CD14-positive monocyte (primary cell): ENCODE data around the gene ZNF536. TPM values are rescaled to one million over a fixed set of nuclear protein-coding genes. Genes with fewer than 3 reads are reported as not detected.
"Not testable (repeated sequence)": the region's sequence is repeated elsewhere in the genome, so short reads cannot be mapped to it uniquely, and the experiment has no call there.

ENCODE experiments used
- DNase-seq, 3 donors: peaks; one replicate each; pipeline ENCODE4 v3.0.0-alpha.2; 2011 to 2022
- H2AFZ ChIP-seq: 2 replicates; pipeline ENCODE4 v1.6.0; 2012; ENCODE audit warnings: mild to moderate bottlenecking, low read depth, low read length, inconsistent platforms; ENCODE audit not compliant: insufficient read depth, poor library complexity, severe bottlenecking
- H3K27ac ChIP-seq, 2 donors: 1 replicate in 1 of 2; 2 replicates in 1 of 2; pipeline ENCODE4 v1.5.1; 2012 to 2013; ENCODE audit warnings: low read length in 2 of 2, control low read depth in 1 of 2, inconsistent platforms in 1 of 2, low read depth in 1 of 2, mild to moderate bottlenecking in 1 of 2
- H3K27me3 ChIP-seq, 2 donors: one replicate each; pipeline versions ENCODE4 v1.6.0 to v1.6.1; 2011 to 2013; ENCODE audit warnings: low read length in 2 of 2; ENCODE audit not compliant: control insufficient read depth in 2 of 2, insufficient read depth in 2 of 2
- H3K36me3 ChIP-seq, 2 donors: replicated peaks in 1 of 2; 1 replicate in 1 of 2; 2 replicates in 1 of 2; pipeline versions ENCODE4 v1.5.1 to v1.6.1; 2012 to 2013; ENCODE audit warnings: low read length in 2 of 2, control low read depth in 1 of 2, inconsistent platforms in 1 of 2, mild to moderate bottlenecking in 1 of 2; ENCODE audit not compliant: insufficient read depth in 2 of 2, control insufficient read depth in 1 of 2
- H3K4me1 ChIP-seq, 2 donors: 1 replicate in 1 of 2; 2 replicates in 1 of 2; pipeline versions ENCODE4 v1.5.1 to v1.6.1; 2012 to 2013; ENCODE audit warnings: low read length in 2 of 2, control low read depth in 1 of 2, inconsistent platforms in 1 of 2, mild to moderate bottlenecking in 1 of 2, moderate library complexity in 1 of 2; ENCODE audit not compliant: insufficient read depth in 2 of 2, control insufficient read depth in 1 of 2
- H3K4me2 ChIP-seq: replicated peaks from 2 replicates; pipeline ENCODE3; 2012; ENCODE audit warnings: low read length, moderate library complexity, mild to moderate bottlenecking; ENCODE audit not compliant: poor library complexity, severe bottlenecking; ENCODE audit errors: extremely low read depth
- H3K4me3 ChIP-seq, 3 experiments: fragments of 200-600 bp in 1 of 3; sonication (generic) in 1 of 3; replicated peaks in 1 of 3; 1 replicate in 2 of 3; 2 replicates in 1 of 3; pipeline ENCODE4 v1.5.1; 2011 to 2013; ENCODE audit warnings: low read length in 3 of 3, mild to moderate bottlenecking in 3 of 3, control low read depth in 2 of 3, low read depth in 2 of 3, inconsistent platforms in 1 of 3, moderate library complexity in 1 of 3
- H3K79me2 ChIP-seq: 2 replicates; pipeline ENCODE4 v1.6.0; 2012; ENCODE audit warnings: mild to moderate bottlenecking, control low read depth, inconsistent platforms, low read length, moderate library complexity; ENCODE audit not compliant: insufficient read depth
- H3K9ac ChIP-seq: 2 replicates; pipeline ENCODE4 v1.6.0; 2017; ENCODE audit warnings: low read length, mild to moderate bottlenecking; ENCODE audit not compliant: insufficient read depth, poor library complexity, severe bottlenecking
- H3K9me3 ChIP-seq, 2 donors: replicated peaks in 1 of 2; 1 replicate in 1 of 2; 2 replicates in 1 of 2; pipeline versions ENCODE4 v1.5.1 to v1.6.1; 2012 to 2013; ENCODE audit warnings: low read length in 2 of 2, control low read depth in 1 of 2; ENCODE audit not compliant: control insufficient read depth in 1 of 2, insufficient read depth in 1 of 2
- H4K20me1 ChIP-seq: 2 replicates; pipeline ENCODE4 v1.6.0; 2012; ENCODE audit warnings: mild to moderate bottlenecking, low read length, control low read depth, moderate library complexity; ENCODE audit not compliant: insufficient read depth
- H3K27ac Mint-ChIP-seq, 7 donors: one replicate each; pipeline ENCODE4 v1.8.0; 2020; ENCODE audit warnings: mild to moderate bottlenecking in 7 of 7, mixed read lengths in 7 of 7, moderate library complexity in 6 of 7, inconsistent platforms in 2 of 7
- H3K27me3 Mint-ChIP-seq, 3 donors: one replicate each; pipeline ENCODE4 v1.8.0; 2021 to 2022; ENCODE audit warnings: low read depth in 3 of 3, mild to moderate bottlenecking in 3 of 3, mixed read lengths in 3 of 3, moderate library complexity in 3 of 3, inconsistent platforms in 1 of 3
- H3K36me3 Mint-ChIP-seq, 2 donors: one replicate each; pipeline ENCODE4 v1.8.0; 2020; ENCODE audit warnings: mixed read lengths in 2 of 2, inconsistent platforms in 1 of 2, mild to moderate bottlenecking in 1 of 2
- H3K4me1 Mint-ChIP-seq: one replicate; pipeline ENCODE4 v1.8.0; 2020; ENCODE audit warnings: mild to moderate bottlenecking, mixed read lengths
- H3K4me3 Mint-ChIP-seq, 2 donors: one replicate each; pipeline ENCODE4 v1.8.0; 2020; ENCODE audit warnings: mild to moderate bottlenecking in 2 of 2, mixed read lengths in 2 of 2, moderate library complexity in 1 of 2
- H3K9me3 Mint-ChIP-seq, 7 donors: one replicate each; pipeline ENCODE4 v1.8.0; 2020 to 2022; ENCODE audit warnings: mixed read lengths in 7 of 7, mild to moderate bottlenecking in 6 of 7, moderate library complexity in 6 of 7, inconsistent platforms in 2 of 7
- WGBS: methylation state at CpG from one replicate; pipeline ENCODE4 v1.1.5; 2013; ENCODE audit warnings: missing lambda C conversion rate; ENCODE audit not compliant: insufficient coverage; 5-methylcytosine and 5-hydroxymethylcytosine counted together
- intact Hi-C, 2 donors: fragments of 100-400 bp; cut with micrococcal nuclease; formaldehyde crosslinking; loops; one replicate each; pipeline versions ENCODE4 v1.15.0 to v1.15.1; 2023
- polyA plus RNA-seq, 3 donors: library from polyadenylated mRNA; depleted of rRNA in 1 of 3; unstranded in 2 of 3; stranded (reverse) in 1 of 3; fragments of 300-500 nt in 2 of 3; fragments of >200 nt in 1 of 3; fragmentation: Illumina TruSeq in 2 of 3; gene quantifications; 1 replicate in 2 of 3; 2 replicates in 1 of 3; pipeline ENCODE4 v1.2.3, GENCODE V29; 2012 to 2021
- TF ChIP-seq, protein P1 (sequence below): fragments of 200-600 bp; IDR thresholded peaks from one replicate; pipeline ENCODE4 v1.8.0; 2022; ENCODE audit warnings: antibody characterized with exemption, mild to moderate bottlenecking

The ZNF536 gene
- polyA plus RNA-seq, 3 donors: not detected

DNA sequence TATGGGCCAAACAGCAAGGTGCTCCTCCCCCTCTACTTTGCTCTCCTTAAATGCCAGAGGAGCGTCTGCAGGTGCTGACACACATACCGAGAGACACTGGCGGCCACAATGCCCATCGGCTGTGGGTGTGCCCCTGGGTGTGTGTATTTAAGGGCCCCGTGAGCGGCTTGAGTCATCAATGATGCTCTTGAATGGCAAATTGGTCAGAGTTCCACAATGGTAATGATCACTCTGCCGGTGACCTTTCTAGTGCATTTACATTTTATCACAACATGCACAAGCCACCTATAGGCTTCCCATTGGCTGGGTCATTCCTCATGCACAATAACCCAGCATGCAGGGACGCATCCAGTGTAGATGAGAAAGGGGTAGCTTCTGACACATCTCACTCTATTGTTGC is 124.8 kb downstream of the ZNF536 start:
- no peaks in the 10 kb centered on the region for H3K36me3 ChIP-seq
- H3K9ac ChIP-seq: no peak overlapping the region
- intact Hi-C loops: no loop called here
- Mint-ChIP-seq H3K4me1 (no peaks in the 10 kb centered on the region), H3K27me3 (peaks cover 1 to 5% (median 2%) of the 10 kb centered on the region in 3 donors), H3K9me3 (peaks cover 0 to 7% (median 0%) of the 10 kb centered on the region in 7 donors), H3K27ac (no peak overlapping the region), H3K4me3 (no peak overlapping the region), H3K36me3 (no peaks in the 10 kb centered on the region)
- no peaks in the 10 kb centered on the region for H4K20me1 ChIP-seq
- WGBS: 80% methylated on average over 2 of the region's 8 CpGs
- DNase-seq: no peak
- no peaks in the 10 kb centered on the region for H3K9me3 ChIP-seq
- H3K4me3 ChIP-seq: no peak overlapping the region
- no peaks in the 10 kb centered on the region for H3K79me2 ChIP-seq
- H3K4me2 ChIP-seq: no peak overlapping the region
- no peaks in the 10 kb centered on the region for H3K4me1 ChIP-seq
- H2AFZ ChIP-seq: no peak overlapping the region
- H3K27me3 ChIP-seq: peaks cover 0 to 3% of the 10 kb centered on the region in 2 donors
- TF ChIP-seq, protein P1, sequence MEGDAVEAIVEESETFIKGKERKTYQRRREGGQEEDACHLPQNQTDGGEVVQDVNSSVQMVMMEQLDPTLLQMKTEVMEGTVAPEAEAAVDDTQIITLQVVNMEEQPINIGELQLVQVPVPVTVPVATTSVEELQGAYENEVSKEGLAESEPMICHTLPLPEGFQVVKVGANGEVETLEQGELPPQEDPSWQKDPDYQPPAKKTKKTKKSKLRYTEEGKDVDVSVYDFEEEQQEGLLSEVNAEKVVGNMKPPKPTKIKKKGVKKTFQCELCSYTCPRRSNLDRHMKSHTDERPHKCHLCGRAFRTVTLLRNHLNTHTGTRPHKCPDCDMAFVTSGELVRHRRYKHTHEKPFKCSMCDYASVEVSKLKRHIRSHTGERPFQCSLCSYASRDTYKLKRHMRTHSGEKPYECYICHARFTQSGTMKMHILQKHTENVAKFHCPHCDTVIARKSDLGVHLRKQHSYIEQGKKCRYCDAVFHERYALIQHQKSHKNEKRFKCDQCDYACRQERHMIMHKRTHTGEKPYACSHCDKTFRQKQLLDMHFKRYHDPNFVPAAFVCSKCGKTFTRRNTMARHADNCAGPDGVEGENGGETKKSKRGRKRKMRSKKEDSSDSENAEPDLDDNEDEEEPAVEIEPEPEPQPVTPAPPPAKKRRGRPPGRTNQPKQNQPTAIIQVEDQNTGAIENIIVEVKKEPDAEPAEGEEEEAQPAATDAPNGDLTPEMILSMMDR: no peak
- no peak overlapping the region for H3K27ac ChIP-seq

- WGBS: no CpG with 5 or more reads among the region's 3 CpGs
- H3K36me3 Mint-ChIP-seq, H3K4me1 Mint-ChIP-seq, H3K27ac ChIP-seq, H3K9ac ChIP-seq, intact Hi-C loops, H3K4me3 ChIP-seq, DNase-seq, H3K4me1 ChIP-seq, H3K4me2 ChIP-seq, H3K79me2 ChIP-seq, H2AFZ ChIP-seq, H3K27me3 Mint-ChIP-seq, H3K27me3 ChIP-seq, H3K9me3 ChIP-seq, H3K4me3 Mint-ChIP-seq, H3K27ac Mint-ChIP-seq, H3K9me3 Mint-ChIP-seq, H4K20me1 ChIP-seq, H3K36me3 ChIP-seq: not testable (repeated sequence)
Measured at GRCh38 chr19:30498085-30498484, 125.9 kb downstream of the ZNF536 start.
